Tibial nerve (tissue), 4 donors: Measurements from ENCODE around the gene SSH2. TPM values are rescaled to one million over a fixed set of nuclear protein-coding genes. Genes with fewer than 3 reads are reported as not detected.

Experiments
- DNase-seq, 2 donors: peaks; one replicate each; pipeline ENCODE4 v3.0.0-alpha.2; 2019; ENCODE audit warnings: low spot score in 2 of 2
- H3K27ac ChIP-seq, 4 donors: fragments of 200-600 bp; sonication (generic) in 3 of 4; one replicate each; pipeline ENCODE4 v1.5.1; 2017 to 2019; ENCODE audit warnings: mild to moderate bottlenecking in 1 of 4
- H3K27me3 ChIP-seq, 2 donors: fragments of 200-600 bp; sonication (generic) in 1 of 2; one replicate each; pipeline versions ENCODE4 v1.5.1 to v1.6.0; 2017 to 2019
- H3K36me3 ChIP-seq, 3 donors: fragments of 200-600 bp; sonication (generic); one replicate each; pipeline ENCODE4 v1.5.1; 2018 to 2019
- H3K4me1 ChIP-seq, 4 donors: fragments of 200-600 bp; sonication (generic) in 3 of 4; one replicate each; pipeline ENCODE4 v1.5.1; 2017 to 2019
- H3K4me3 ChIP-seq, 4 donors: fragments of 200-600 bp; sonication (generic) in 3 of 4; one replicate each; pipeline ENCODE4 v1.5.1; 2017 to 2019; ENCODE audit warnings: mild to moderate bottlenecking in 1 of 4, moderate library complexity in 1 of 4
- H3K9me3 ChIP-seq, 4 donors: fragments of 200-600 bp; sonication (generic) in 3 of 4; one replicate each; pipeline ENCODE4 v1.5.1; 2017 to 2019
- CTCF ChIP-seq, 5 experiments: fragments of 200-600 bp in 3 of 5; fragments of 450-650 bp in 2 of 5; sonication (generic) in 3 of 5; IDR thresholded peaks; one replicate each; pipeline ENCODE4 v1.5.1; 2016 to 2019; ENCODE audit warnings: antibody characterized with exemption in 5 of 5, mild to moderate bottlenecking in 3 of 5, moderate library complexity in 2 of 5
- EP300 ChIP-seq, 2 donors: sonication (generic); formaldehyde crosslinking; IDR thresholded peaks; one replicate each; pipeline ENCODE4 v1.6.1; 2017; ENCODE audit warnings: antibody characterized with exemption in 2 of 2, mild to moderate bottlenecking in 1 of 2
- POLR2A ChIP-seq, 2 donors: fragments of 450-650 bp; IDR thresholded peaks; one replicate each; pipeline ENCODE4 v1.6.1; 2017; ENCODE audit warnings: antibody characterized with exemption in 2 of 2, mild to moderate bottlenecking in 2 of 2, moderate library complexity in 2 of 2
- WGBS, 2 donors: methylation state at CpG; one replicate each; pipeline ENCODE4 v1.1.5; 2018; 5-methylcytosine and 5-hydroxymethylcytosine counted together
- total RNA-seq, 4 donors: library from RNA; depleted of rRNA; stranded (reverse); fragments of >200 nt; gene quantifications; one replicate each; pipeline ENCODE4 v1.1.0, GENCODE V29; 2016

SSH2 gene
- total RNA-seq, 4 donors from 2014 or later: 51.3 to 67.1 (median 55.7) TPM

- no peaks in the 10 kb centered on the region for H3K36me3 ChIP-seq
- H3K9me3 ChIP-seq: no peaks in the 10 kb centered on the region
- 90 to 100% methylated on average over 2 of the region's 2 CpGs for WGBS, 2 donors
- no peak overlapping the region for H3K4me3 ChIP-seq
- TF ChIP-seq CTCF (IDR thresholded peaks at IDR 0.05) (no peak), EP300 (IDR thresholded peaks at IDR 0.05) (no peak), POLR2A (IDR thresholded peaks at IDR 0.05) (no peak)
- peak overlapping the region in 2 of 4 donors; percentile 81 to 82 for H3K27ac ChIP-seq
- DNase-seq: no peak
- H3K4me1 ChIP-seq: peaks cover 0 to 56% (median 40%) of the 10 kb centered on the region in 4 donors
- H3K27me3 ChIP-seq: no peaks in the 10 kb centered on the region
Measured at GRCh38 chr17:29719469-29719868, 210.6 kb downstream of the SSH2 start.

GRCh38 chr17:29718446-29719039 lies 211.5 kb downstream of the SSH2 start:
- 93 to 97% methylated on average over 8 of the region's 8 CpGs for WGBS, 2 donors
- Histone ChIP-seq H3K27me3 (no peaks in the 10 kb centered on the region), H3K4me1 (peaks cover 0 to 59% (median 42%) of the 10 kb centered on the region in 4 donors), H3K9me3 (no peaks in the 10 kb centered on the region), H3K27ac (no peak overlapping the region), H3K36me3 (no peaks in the 10 kb centered on the region), H3K4me3 (no peak overlapping the region)
- no peak for DNase-seq
- no peak for TF ChIP-seq EP300 (IDR thresholded peaks at IDR 0.05)
- no peak for TF ChIP-seq CTCF (IDR thresholded peaks at IDR 0.05)
- no peak for TF ChIP-seq POLR2A (IDR thresholded peaks at IDR 0.05)

GRCh38 chr17:29717817-29718216 lies 212.2 kb downstream of the SSH2 start:
- Histone ChIP-seq H3K36me3 (no peaks in the 10 kb centered on the region), H3K4me1 (peaks cover 0 to 60% (median 37%) of the 10 kb centered on the region in 4 donors), H3K9me3 (no peaks in the 10 kb centered on the region), H3K4me3 (no peak overlapping the region), H3K27ac (no peak overlapping the region), H3K27me3 (no peaks in the 10 kb centered on the region)
- DNase-seq: no peak
- no peak for TF ChIP-seq CTCF (IDR thresholded peaks at IDR 0.05)
- no peak for TF ChIP-seq POLR2A (IDR thresholded peaks at IDR 0.05)

- Histone ChIP-seq H3K9me3 (no peaks in the 10 kb centered on the region), H3K4me3 (no peak overlapping the region), H3K27me3 (no peaks in the 10 kb centered on the region), H3K36me3 (no peaks in the 10 kb centered on the region), H3K27ac (no peak overlapping the region), H3K4me1 (peaks cover 0 to 61% (median 26%) of the 10 kb centered on the region in 4 donors)
- 88 to 96% methylated on average over 4 of the region's 4 CpGs for WGBS, 2 donors
- DNase-seq: no peak
- no peak for TF ChIP-seq POLR2A (IDR thresholded peaks at IDR 0.05)
- no peak for TF ChIP-seq CTCF (IDR thresholded peaks at IDR 0.05)
- no peak for TF ChIP-seq EP300 (IDR thresholded peaks at IDR 0.05)
Measured at GRCh38 chr17:29716566-29716965, 213.5 kb downstream of the SSH2 start.

- peak overlapping the region in 1 of 4 donors; percentile 45 for H3K27ac ChIP-seq
- no peak for TF ChIP-seq POLR2A (IDR thresholded peaks at IDR 0.05)
- TF ChIP-seq CTCF (IDR thresholded peaks at IDR 0.05): no peak
- no peak for TF ChIP-seq EP300 (IDR thresholded peaks at IDR 0.05)
- no peak for DNase-seq
- H3K4me3 ChIP-seq: no peak overlapping the region
- no peaks in the 10 kb centered on the region for H3K27me3 ChIP-seq
- H3K4me1 ChIP-seq: peaks cover 0 to 61% (median 18%) of the 10 kb centered on the region in 4 donors
- H3K9me3 ChIP-seq: no peaks in the 10 kb centered on the region
- WGBS, 2 donors: 94% methylated on average over 2 of the region's 2 CpGs
- no peaks in the 10 kb centered on the region for H3K36me3 ChIP-seq
Measured at GRCh38 chr17:29715680-29716079, 214.3 kb downstream of the SSH2 start.
